PC-3 (cell line): ENCODE results near the gene STK4. TPM values are rescaled to one million over a fixed set of nuclear protein-coding genes. Genes with fewer than 3 reads are reported as not detected.

Experiments
- ATAC-seq: fragments of 200-7000 bp; cut with Tn5 transposase; 2 replicates; pipeline ENCODE4 v1.9.1; 2020; ENCODE audit warnings: mild to moderate bottlenecking, moderate library complexity
- BruUV-seq: library from RNA; stranded (reverse); fragments of 400-500 nt; replicated peaks from 2 replicates; lab custom pipeline; 2021; lab: Mats Ljungman, UMichigan
- CTCF ChIA-PET: fragments of 300-600 bp; sonication (Branson Sonifier 250); formaldehyde crosslinking; loops from one replicate; lab custom pipeline; 2022; ENCODE audit warnings: antibody characterized with exemption; lab: Charles Lee
- POLR2A ChIA-PET: fragments of 300-600 bp; sonication (Branson Sonifier 250); formaldehyde crosslinking; loops from one replicate; lab custom pipeline; 2022; ENCODE audit warnings: antibody characterized with exemption; ENCODE audit not compliant: unreplicated experiment; lab: Charles Lee
- DNase-seq: peaks from one replicate; pipeline ENCODE4 v3.0.0-alpha.2; 2015
- H2AFZ ChIP-seq: fragments of 300-600 bp; sonication (generic); 2 replicates; pipeline ENCODE4 v1.6.0; 2016; ENCODE audit warnings: antibody characterized with exemption, low read length
- H3F3A ChIP-seq: fragments of 300-600 bp; sonication (generic); one replicate; pipeline ENCODE4 v1.6.0; 2017; ENCODE audit warnings: antibody characterized with exemption, low read length, control low read depth, mild to moderate bottlenecking; ENCODE audit not compliant: unreplicated experiment
- H3K27ac ChIP-seq: fragments of 300-600 bp; sonication (generic); 2 replicates; pipeline ENCODE4 v1.5.1; 2016; ENCODE audit warnings: mild to moderate bottlenecking, low read length
- H3K27me3 ChIP-seq: fragments of 300-600 bp; sonication (generic); 2 replicates; pipeline ENCODE4 v1.6.1; 2016; ENCODE audit warnings: low read length, mixed read lengths
- H3K36me3 ChIP-seq: fragments of 300-600 bp; sonication (generic); 2 replicates; pipeline ENCODE4 v1.6.1; 2016; ENCODE audit warnings: low read depth, mixed run types, low read length, mixed read lengths
- H3K4me1 ChIP-seq: fragments of 300-600 bp; sonication (generic); 2 replicates; pipeline ENCODE4 v1.5.1; 2016; ENCODE audit warnings: low read length; ENCODE audit not compliant: insufficient read depth
- H3K4me2 ChIP-seq: fragments of 300-600 bp; sonication (generic); 2 replicates; pipeline ENCODE4 v1.6.0; 2016; ENCODE audit warnings: low read length
- H3K4me3 ChIP-seq: fragments of 300-600 bp; sonication (generic); 2 replicates; pipeline ENCODE4 v1.5.1; 2016; ENCODE audit warnings: mild to moderate bottlenecking, low read length, mixed read lengths
- H3K79me2 ChIP-seq: fragments of 300-600 bp; sonication (generic); 2 replicates; pipeline ENCODE4 v1.6.1; 2017; ENCODE audit warnings: low read length, mixed read lengths
- H3K9ac ChIP-seq: fragments of 300-600 bp; sonication (generic); 2 replicates; pipeline ENCODE4 v1.6.0; 2016; ENCODE audit warnings: mild to moderate bottlenecking, low read length
- H3K9me2 ChIP-seq: fragments of 300-600 bp; sonication (generic); replicated peaks from 2 replicates; pipeline ENCODE4 v1.6.1; 2016; ENCODE audit warnings: mixed run types, low read length, mixed read lengths
- H3K9me3 ChIP-seq: fragments of 300-600 bp; sonication (generic); 2 replicates; pipeline ENCODE4 v1.6.1; 2016; ENCODE audit warnings: low read length, mixed read lengths
- H4K20me1 ChIP-seq: fragments of 300-600 bp; sonication (generic); 2 replicates; pipeline ENCODE4 v1.6.1; 2016; ENCODE audit warnings: low read length, mixed read lengths
- EZH2 ChIP-seq: fragments of 300-600 bp; sonication (generic); IDR thresholded peaks from one replicate; pipeline ENCODE4 v1.6.1; 2017; ENCODE audit warnings: antibody characterized with exemption, mild to moderate bottlenecking, low read length; ENCODE audit not compliant: unreplicated experiment
- EZH2phosphoT487 ChIP-seq: fragments of 300-600 bp; sonication (generic); IDR thresholded peaks from 2 replicates; pipeline ENCODE4 v1.6.1; 2018; ENCODE audit warnings: mild to moderate bottlenecking, antibody characterized with exemption, low read length, borderline replicate concordance
- intact Hi-C: fragments of 100-400 bp; cut with micrococcal nuclease; formaldehyde crosslinking; loops from 2 replicates; pipeline ENCODE4 v1.9.0; 2023
- total RNA-seq: library from RNA; depleted of rRNA; stranded (reverse); fragments of >200 nt; gene quantifications from 2 replicates; pipeline ENCODE4 v1.2.3, GENCODE V29; 2014
- TF ChIP-seq, protein P1 (sequence below): fragments of 300-600 bp; sonication (generic); conservative IDR thresholded peaks from 2 replicates; pipeline ENCODE4 v1.5.1; 2017; ENCODE audit warnings: antibody characterized with exemption, low read depth, mild to moderate bottlenecking, low read length

Gene STK4
- total RNA-seq, 1 experiment from 2014 or later: 18.6 TPM

GRCh38 chr20:44917399-44917798, 48.9 kb upstream of the STK4 start:
- Histone ChIP-seq H3K79me2 (no peaks in the 10 kb centered on the region; the same call in 1 of the 2 replicates), H3F3A (no peaks in the 10 kb centered on the region), H3K4me1 (no peaks in the 10 kb centered on the region), H3K4me2 (no peak overlapping the region), H2AFZ (no peak overlapping the region), H3K9ac (no peak overlapping the region), H3K4me3 (no peak overlapping the region), H3K9me2 (no peaks in the 10 kb centered on the region), H3K9me3 (no peaks in the 10 kb centered on the region), H3K36me3 (peaks cover 28% of the 10 kb centered on the region), H3K27ac (no peak overlapping the region), H4K20me1 (no peaks in the 10 kb centered on the region), H3K27me3 (no peaks in the 10 kb centered on the region)
- no TSS peak for BruUV-seq
- ChIA-PET CTCF (no interaction called here), POLR2A (no interaction called here)
- no peak for ATAC-seq
- intact Hi-C loops: no loop called here
- TF ChIP-seq EZH2phosphoT487: no peak
- TF ChIP-seq EZH2: no peak
- TF ChIP-seq, protein P1, sequence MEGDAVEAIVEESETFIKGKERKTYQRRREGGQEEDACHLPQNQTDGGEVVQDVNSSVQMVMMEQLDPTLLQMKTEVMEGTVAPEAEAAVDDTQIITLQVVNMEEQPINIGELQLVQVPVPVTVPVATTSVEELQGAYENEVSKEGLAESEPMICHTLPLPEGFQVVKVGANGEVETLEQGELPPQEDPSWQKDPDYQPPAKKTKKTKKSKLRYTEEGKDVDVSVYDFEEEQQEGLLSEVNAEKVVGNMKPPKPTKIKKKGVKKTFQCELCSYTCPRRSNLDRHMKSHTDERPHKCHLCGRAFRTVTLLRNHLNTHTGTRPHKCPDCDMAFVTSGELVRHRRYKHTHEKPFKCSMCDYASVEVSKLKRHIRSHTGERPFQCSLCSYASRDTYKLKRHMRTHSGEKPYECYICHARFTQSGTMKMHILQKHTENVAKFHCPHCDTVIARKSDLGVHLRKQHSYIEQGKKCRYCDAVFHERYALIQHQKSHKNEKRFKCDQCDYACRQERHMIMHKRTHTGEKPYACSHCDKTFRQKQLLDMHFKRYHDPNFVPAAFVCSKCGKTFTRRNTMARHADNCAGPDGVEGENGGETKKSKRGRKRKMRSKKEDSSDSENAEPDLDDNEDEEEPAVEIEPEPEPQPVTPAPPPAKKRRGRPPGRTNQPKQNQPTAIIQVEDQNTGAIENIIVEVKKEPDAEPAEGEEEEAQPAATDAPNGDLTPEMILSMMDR: no peak
- DNase-seq: no peak

GRCh38 chr20:44918342-44918741, 48.0 kb upstream of the STK4 start:
- H3K4me1 ChIP-seq: no peaks in the 10 kb centered on the region
- no peaks in the 10 kb centered on the region for H3F3A ChIP-seq
- no peaks in the 10 kb centered on the region for H3K9me3 ChIP-seq
- H3K27me3 ChIP-seq: no peaks in the 10 kb centered on the region
- H3K27ac ChIP-seq: no peak overlapping the region
- no peak overlapping the region for H2AFZ ChIP-seq
- H3K36me3 ChIP-seq: peaks cover 22% of the 10 kb centered on the region; the same call in 1 of the 2 replicates
- no TSS peak for BruUV-seq
- TF ChIP-seq EZH2 (no peak), EZH2phosphoT487 (no peak)
- TF ChIP-seq, protein P1: no peak
- ChIA-PET CTCF (no interaction called here), POLR2A (no interaction called here)
- intact Hi-C loops: no loop called here
- H3K9me2 ChIP-seq: no peaks in the 10 kb centered on the region
- no peak for DNase-seq
- H4K20me1 ChIP-seq: no peaks in the 10 kb centered on the region
- ATAC-seq: no peak
- no peak overlapping the region for H3K4me3 ChIP-seq
- H3K9ac ChIP-seq: no peak overlapping the region
- H3K4me2 ChIP-seq: no peak overlapping the region
- no peaks in the 10 kb centered on the region for H3K79me2 ChIP-seq

DNA sequence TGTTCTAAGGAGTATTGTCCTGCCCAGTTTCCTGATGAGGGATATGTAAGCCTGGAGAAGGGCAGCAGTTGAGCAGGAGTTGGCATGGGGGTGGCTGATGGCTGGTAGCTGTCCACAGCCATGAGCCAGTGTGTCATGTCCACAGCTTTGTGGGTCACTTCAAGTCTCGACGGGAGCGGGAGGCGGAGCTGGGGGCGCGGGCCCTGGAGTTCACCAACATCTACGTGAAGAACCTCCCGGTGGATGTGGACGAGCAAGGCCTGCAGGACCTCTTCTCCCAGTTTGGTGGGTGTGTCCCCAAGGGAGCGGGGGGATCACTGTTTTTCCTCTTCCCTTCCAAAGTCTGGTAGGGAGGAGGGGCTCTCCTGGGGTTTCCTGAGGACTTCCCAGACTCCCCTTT, 47.6 kb upstream of the STK4 start:
- no peak overlapping the region for H3K4me3 ChIP-seq
- no peak overlapping the region for H3K27ac ChIP-seq
- H2AFZ ChIP-seq: no peak overlapping the region
- no peaks in the 10 kb centered on the region for H3F3A ChIP-seq
- no peak overlapping the region for H3K4me2 ChIP-seq
- H3K9me3 ChIP-seq: no peaks in the 10 kb centered on the region
- no peak overlapping the region for H3K9ac ChIP-seq
- H4K20me1 ChIP-seq: no peaks in the 10 kb centered on the region
- CTCF ChIA-PET: no interaction called here
- H3K9me2 ChIP-seq: no peaks in the 10 kb centered on the region
- H3K4me1 ChIP-seq: no peaks in the 10 kb centered on the region
- no peak for ATAC-seq
- no peaks in the 10 kb centered on the region for H3K27me3 ChIP-seq
- TF ChIP-seq, protein P1: no peak
- TF ChIP-seq EZH2 (no peak), EZH2phosphoT487 (no peak)
- no peak for DNase-seq
- peaks cover 21% of the 10 kb centered on the region; the same call in 1 of the 2 replicates for H3K36me3 ChIP-seq
- no peaks in the 10 kb centered on the region for H3K79me2 ChIP-seq
- intact Hi-C loops: no loop called here
- POLR2A ChIA-PET: no interaction called here
- BruUV-seq: no TSS peak
